B cell (primary cell): Measurements from ENCODE around the gene ACP6. TPM values are rescaled to one million over a fixed set of nuclear protein-coding genes. Genes with fewer than 3 reads are reported as not detected.

Experiments used
- ATAC-seq: fragments of 200-7000 bp; cut with Tn5 transposase; one replicate; pipeline ENCODE4 v1.10.0; 2021; ENCODE audit warnings: low read depth, mild to moderate bottlenecking, moderate number of reproducible peaks, moderate library complexity
- CTCF ChIA-PET: fragments of 350-600 bp; sonication (Branson Sonifier 250); formaldehyde crosslinking; loops from one replicate; lab custom pipeline; 2021; ENCODE audit warnings: antibody characterized with exemption, inconsistent platforms; lab: Charles Lee
- POLR2A ChIA-PET: fragments of 350-600 bp; sonication (Branson Sonifier 250); formaldehyde crosslinking; loops from one replicate; lab custom pipeline; 2021; ENCODE audit warnings: antibody characterized with exemption; lab: Charles Lee
- DNase-seq: peaks from one replicate; pipeline ENCODE4 v3.0.0; 2013
- H2AFZ ChIP-seq: 2 replicates; pipeline ENCODE4 v1.6.1; 2012; ENCODE audit warnings: mild to moderate bottlenecking, low read depth, low read length; ENCODE audit not compliant: insufficient read depth, poor library complexity, severe bottlenecking
- H3K27ac ChIP-seq, 2 donors: 1 replicate in 1 of 2; 2 replicates in 1 of 2; pipeline ENCODE4 v1.5.1; 2012 to 2013; ENCODE audit warnings: low read length in 2 of 2, mild to moderate bottlenecking in 2 of 2, moderate library complexity in 1 of 2
- H3K27me3 ChIP-seq, 4 experiments: fragments of 200-600 bp in 1 of 4; sonication (generic) in 1 of 4; replicated peaks in 1 of 4; 1 replicate in 2 of 4; 2 replicates in 2 of 4; pipeline versions ENCODE4 v1.6.1 to v1.7.0; 2013 to 2016; ENCODE audit warnings: low read length in 3 of 4, mild to moderate bottlenecking in 2 of 4, mixed read lengths in 1 of 4, moderate library complexity in 1 of 4; ENCODE audit not compliant: insufficient read depth in 4 of 4, control insufficient read depth in 3 of 4; ENCODE audit errors: control extremely low read depth in 1 of 4
- H3K36me3 ChIP-seq, 2 experiments: replicated peaks in 1 of 2; 1 replicate in 1 of 2; 2 replicates in 1 of 2; pipeline versions ENCODE4 v1.6.1 to v1.7.1; 2013; ENCODE audit warnings: low read length in 1 of 2; ENCODE audit not compliant: insufficient read depth in 2 of 2, control insufficient read depth in 1 of 2; ENCODE audit errors: control extremely low read depth in 1 of 2, extremely low read depth in 1 of 2
- H3K4me1 ChIP-seq, 2 donors: fragments of 200-600 bp in 1 of 2; sonication (generic) in 1 of 2; 1 replicate in 1 of 2; 2 replicates in 1 of 2; pipeline versions ENCODE4 v1.5.1 to v1.6.1; 2013 to 2017; ENCODE audit warnings: low read length in 2 of 2; ENCODE audit not compliant: control insufficient read depth in 2 of 2, insufficient read depth in 2 of 2
- H3K4me2 ChIP-seq: replicated peaks from 2 replicates; pipeline ENCODE3; 2012; ENCODE audit warnings: mild to moderate bottlenecking, low read depth, low read length; ENCODE audit not compliant: poor library complexity, severe bottlenecking
- H3K4me3 ChIP-seq, 5 experiments: fragments of 200-600 bp in 1 of 5; sonication (generic) in 1 of 5; 1 replicate in 3 of 5; 2 replicates in 2 of 5; pipeline versions ENCODE4 v1.5.1 to v1.7.0; 2011 to 2016; ENCODE audit warnings: low read length in 4 of 5, mild to moderate bottlenecking in 4 of 5, low read depth in 2 of 5, control low read depth in 1 of 5, moderate library complexity in 1 of 5; ENCODE audit not compliant: insufficient read depth in 1 of 5; ENCODE audit errors: control extremely low read depth in 1 of 5, extremely low read depth in 1 of 5
- H3K79me2 ChIP-seq: fragments of 200-600 bp; sonication (generic); one replicate; pipeline ENCODE4 v1.6.0; 2016; ENCODE audit warnings: low read length; ENCODE audit not compliant: control insufficient read depth, insufficient read depth
- H3K9ac ChIP-seq: fragments of 200-600 bp; sonication (generic); 2 replicates; pipeline ENCODE4 v1.6.1; 2017; ENCODE audit warnings: mild to moderate bottlenecking, low read length, moderate library complexity
- H3K9me3 ChIP-seq, 3 donors: one replicate each; pipeline versions ENCODE4 v1.6.1 to v1.7.1; 2013; ENCODE audit warnings: low read length in 2 of 3; ENCODE audit not compliant: control insufficient read depth in 2 of 3, insufficient read depth in 1 of 3; ENCODE audit errors: control extremely low read depth in 1 of 3
- H4K20me1 ChIP-seq: 2 replicates; pipeline ENCODE4 v1.6.0; 2012; ENCODE audit warnings: mild to moderate bottlenecking, low read length; ENCODE audit not compliant: insufficient read depth, control insufficient read depth, poor library complexity, severe bottlenecking
- H3K27ac Mint-ChIP-seq: one replicate; pipeline ENCODE4 v1.8.0; 2021; ENCODE audit warnings: mixed read lengths
- H3K27me3 Mint-ChIP-seq: one replicate; pipeline ENCODE4 v1.8.0; 2021; ENCODE audit warnings: mixed read lengths
- H3K4me1 Mint-ChIP-seq: one replicate; pipeline ENCODE4 v1.8.0; 2021; ENCODE audit warnings: mixed read lengths
- H3K4me3 Mint-ChIP-seq: one replicate; pipeline ENCODE4 v1.8.0; 2021; ENCODE audit warnings: mixed read lengths
- H3K9me3 Mint-ChIP-seq: one replicate; pipeline ENCODE4 v1.8.0; 2022; ENCODE audit warnings: mixed read lengths; ENCODE audit not compliant: insufficient read depth
- CTCF ChIP-seq: fragments of 200-600 bp; IDR thresholded peaks from one replicate; pipeline ENCODE4 v1.8.0; 2022; ENCODE audit warnings: antibody characterized with exemption, mild to moderate bottlenecking
- EZH2 ChIP-seq: IDR thresholded peaks from 2 replicates; pipeline ENCODE4 v1.6.1; 2012; ENCODE audit warnings: borderline replicate concordance, low read depth, mild to moderate bottlenecking, moderate library complexity, low read length; ENCODE audit not compliant: insufficient read depth, poor library complexity, severe bottlenecking
- WGBS: methylation state at CpG from one replicate; pipeline ENCODE4 v1.1.5; 2013; ENCODE audit warnings: missing lambda C conversion rate; ENCODE audit not compliant: insufficient coverage; 5-methylcytosine and 5-hydroxymethylcytosine counted together
- intact Hi-C: fragments of 100-400 bp; cut with micrococcal nuclease; formaldehyde crosslinking; loops from one replicate; pipeline ENCODE4 v1.10.0; 2022
- polyA plus RNA-seq: library from polyadenylated mRNA; depleted of rRNA; stranded (reverse); fragments of >200 nt; gene quantifications from 2 replicates; pipeline ENCODE4 v1.2.3, GENCODE V29; 2012
- total RNA-seq, 2 donors: library from RNA; stranded (reverse); fragments of 120-200 nt in 1 of 2; gene quantifications; 1 replicate in 1 of 2; 2 replicates in 1 of 2; pipeline versions ENCODE4 v1.2.3 to v1.2.4, GENCODE V29; 2013 to 2022

The ACP6 gene
- total and polyA plus RNA-seq, 2 donors (not counting 1 experiment from before 2014, with no cell fraction given), result 5.0 to 15.7 TPM

GRCh38 chr1:147664206-147664605 lies 6.1 kb downstream of the ACP6 start:
- Mint-ChIP-seq H3K9me3 (no peaks in the 10 kb centered on the region), H3K27ac (no peak overlapping the region), H3K4me3 (no peak overlapping the region), H3K27me3 (no peaks in the 10 kb centered on the region), H3K4me1 (peaks cover 6% of the 10 kb centered on the region)
- TF ChIP-seq CTCF (no peak), EZH2 (no peak)
- Histone ChIP-seq H3K27me3 (no peaks in the 10 kb centered on the region), H2AFZ (no peak overlapping the region), H3K36me3 (no peaks in the 10 kb centered on the region), H3K4me1 (peaks cover 2 to 4% of the 10 kb centered on the region in 2 donors), H3K79me2 (peaks cover 5% of the 10 kb centered on the region), H4K20me1 (no peaks in the 10 kb centered on the region), H3K4me3 (no peak overlapping the region), H3K4me2 (no peak overlapping the region), H3K9me3 (no peaks in the 10 kb centered on the region), H3K27ac (no peak overlapping the region), H3K9ac (no peak overlapping the region)
- ATAC-seq, result no peak
- ChIA-PET POLR2A (no interaction called here), CTCF (no interaction called here)
- WGBS, result 72% methylated on average over 3 of the region's 4 CpGs
- DNase-seq, result no peak
- intact Hi-C loops, result no loop called here

GRCh38 chr1:147654511-147654910 lies 15.8 kb downstream of the ACP6 start:
- intact Hi-C loops, result no loop called here
- DNase-seq (no peak), ATAC-seq (no peak)
- POLR2A ChIA-PET, result no interaction called here
- Mint-ChIP-seq H3K27ac (no peak overlapping the region), H3K9me3 (no peaks in the 10 kb centered on the region), H3K4me1 (no peaks in the 10 kb centered on the region), H3K4me3 (no peak overlapping the region), H3K27me3 (no peaks in the 10 kb centered on the region)
- Histone ChIP-seq H3K27me3 (no peaks in the 10 kb centered on the region), H3K36me3 (peaks cover 0 to 11% of the 10 kb centered on the region in 2 experiments), H3K9ac (no peak overlapping the region), H2AFZ (no peak overlapping the region), H3K79me2 (no peaks in the 10 kb centered on the region), H3K9me3 (no peaks in the 10 kb centered on the region), H3K4me3 (no peak overlapping the region), H3K27ac (no peak overlapping the region), H3K4me2 (no peak overlapping the region), H3K4me1 (no peaks in the 10 kb centered on the region), H4K20me1 (no peaks in the 10 kb centered on the region)
- 100% methylated on average over 2 of the region's 5 CpGs for WGBS
- TF ChIP-seq EZH2, result no peak
- TF ChIP-seq CTCF, result no peak
- CTCF ChIA-PET, result no interaction called here
